OCI-LY1 (cell line): ENCODE data around the gene SMCO3.

Experiments
- H2AFZ ChIP-seq: fragments of 200-600 bp; sonication (generic), shearing (Covaris generic); 2 replicates; pipeline ENCODE4 v1.6.0; 2014; ENCODE audit warnings: antibody characterized with exemption, mild to moderate bottlenecking, low read length
- H3F3A ChIP-seq: fragments of 200-600 bp; sonication (generic), shearing (Covaris generic); 2 replicates; pipeline ENCODE4 v1.6.0; 2014; ENCODE audit warnings: mild to moderate bottlenecking, antibody characterized with exemption, low read length, moderate library complexity; ENCODE audit not compliant: insufficient read depth
- H3K27ac ChIP-seq: fragments of 200-600 bp; sonication (generic); 2 replicates; pipeline ENCODE4 v1.5.1; 2014; ENCODE audit warnings: low read length, mixed run types, mild to moderate bottlenecking, low read depth; ENCODE audit not compliant: poor library complexity, severe bottlenecking
- H3K27me3 ChIP-seq: fragments of 200-600 bp; sonication (generic); 2 replicates; pipeline ENCODE4 v1.6.0; 2014; ENCODE audit warnings: antibody characterized with exemption, mild to moderate bottlenecking, low read length, moderate library complexity; ENCODE audit not compliant: insufficient read depth
- H3K36me3 ChIP-seq: fragments of 200-600 bp; sonication (generic); 2 replicates; pipeline ENCODE4 v1.6.1; 2014; ENCODE audit warnings: mild to moderate bottlenecking, antibody characterized with exemption, low read length, moderate library complexity, mixed read lengths; ENCODE audit not compliant: insufficient read depth
- H3K4me1 ChIP-seq: fragments of 200-600 bp; sonication (generic); 2 replicates; pipeline ENCODE4 v1.5.1; 2014; ENCODE audit warnings: mild to moderate bottlenecking, low read length, moderate library complexity; ENCODE audit not compliant: insufficient read depth, severe bottlenecking
- H3K4me2 ChIP-seq: fragments of 200-600 bp; sonication (generic), shearing (Covaris generic); 2 replicates; pipeline ENCODE4 v1.6.1; 2014; ENCODE audit warnings: low read length
- H3K4me3 ChIP-seq: fragments of 200-600 bp; sonication (generic); 2 replicates; pipeline ENCODE4 v1.5.1; 2014; ENCODE audit warnings: low read length, low read depth, mild to moderate bottlenecking, mixed read lengths; ENCODE audit not compliant: poor library complexity, severe bottlenecking
- H3K79me2 ChIP-seq: fragments of 200-600 bp; shearing (Covaris generic); 2 replicates; pipeline ENCODE4 v1.6.1; 2016; ENCODE audit warnings: mixed run types, low read length, mixed read lengths; ENCODE audit not compliant: insufficient read depth
- H3K9ac ChIP-seq: fragments of 200-600 bp; sonication (generic), shearing (Covaris generic); 2 replicates; pipeline ENCODE4 v1.6.1; 2014; ENCODE audit warnings: mild to moderate bottlenecking, low read length, mixed read lengths
- H3K9me2 ChIP-seq: fragments of 200-600 bp; sonication (generic), shearing (Covaris generic); 2 replicates; pipeline ENCODE4 v1.6.1; 2014; ENCODE audit warnings: low read depth, mild to moderate bottlenecking, low read length, mixed read lengths
- H3K9me3 ChIP-seq: fragments of 200-600 bp; shearing (Covaris generic); 2 replicates; pipeline ENCODE4 v1.6.1; 2014; ENCODE audit warnings: low read length, mixed read lengths
- H4K20me1 ChIP-seq: fragments of 200-600 bp; sonication (generic), shearing (Covaris generic); 2 replicates; pipeline ENCODE4 v1.6.0; 2016; ENCODE audit warnings: mild to moderate bottlenecking, low read length; ENCODE audit not compliant: insufficient read depth
- CTCF ChIP-seq: fragments of 200-600 bp; sonication (generic), shearing (Covaris generic); IDR thresholded peaks from 2 replicates; pipeline ENCODE4 v1.5.1; 2017; ENCODE audit warnings: mild to moderate bottlenecking, antibody characterized with exemption, low read length, moderate library complexity, mixed read lengths
- EZH2 ChIP-seq: fragments of 200-600 bp; sonication (generic), shearing (Covaris generic); IDR thresholded peaks from 2 replicates; pipeline ENCODE4 v1.8.0; 2017; ENCODE audit warnings: borderline replicate concordance, mixed run types, mild to moderate bottlenecking, antibody characterized with exemption, low read length, moderate library complexity, mixed read lengths

The SMCO3 gene

GRCh38 chr12:14780859-14781258 lies 33.1 kb downstream of the SMCO3 start:
- Histone ChIP-seq H3K9me2 (no peaks in the 10 kb centered on the region), H3K9me3 (no peaks in the 10 kb centered on the region), H3F3A (no peaks in the 10 kb centered on the region; the same call in 1 of the 2 replicates), H4K20me1 (no peaks in the 10 kb centered on the region), H3K27ac (no peak overlapping the region), H3K4me1 (peaks cover 28% of the 10 kb centered on the region), H3K36me3 (peaks cover 11% of the 10 kb centered on the region), H3K4me2 (no peak overlapping the region), H3K79me2 (no peaks in the 10 kb centered on the region), H3K27me3 (no peaks in the 10 kb centered on the region), H3K4me3 (no peak overlapping the region), H3K9ac (no peak overlapping the region), H2AFZ (no peak overlapping the region)
- no peak for TF ChIP-seq EZH2
- TF ChIP-seq CTCF, result no peak

- no peaks in the 10 kb centered on the region for H3K79me2 ChIP-seq
- no peak overlapping the region for H3K27ac ChIP-seq
- H3K9ac ChIP-seq, result no peak overlapping the region
- H3K9me2 ChIP-seq, result no peaks in the 10 kb centered on the region
- peaks cover under 1% of the 10 kb centered on the region; the same call in 1 of the 2 replicates for H3K36me3 ChIP-seq
- H2AFZ ChIP-seq, result no peak overlapping the region
- H3K9me3 ChIP-seq, result no peaks in the 10 kb centered on the region
- no peaks in the 10 kb centered on the region for H3F3A ChIP-seq
- H3K4me2 ChIP-seq, result no peak overlapping the region
- no peaks in the 10 kb centered on the region for H3K27me3 ChIP-seq
- H3K4me3 ChIP-seq, result no peak overlapping the region
- peaks cover 38% of the 10 kb centered on the region for H3K4me1 ChIP-seq
- no peak for TF ChIP-seq CTCF
- TF ChIP-seq EZH2, result no peak
- no peaks in the 10 kb centered on the region for H4K20me1 ChIP-seq
Measured at GRCh38 chr12:14779834-14780233, 34.1 kb downstream of the SMCO3 start.

GRCh38 chr12:14777271-14777670 lies 36.7 kb downstream of the SMCO3 start:
- Histone ChIP-seq H3K4me3 (no peak overlapping the region), H3K9me3 (no peaks in the 10 kb centered on the region), H4K20me1 (no peaks in the 10 kb centered on the region), H3K9ac (no peak overlapping the region), H3K4me1 (peaks cover 40% of the 10 kb centered on the region), H3K9me2 (no peaks in the 10 kb centered on the region), H2AFZ (no peak overlapping the region), H3K4me2 (no peak overlapping the region), H3K27ac (no peak overlapping the region), H3K27me3 (no peaks in the 10 kb centered on the region), H3K79me2 (no peaks in the 10 kb centered on the region), H3F3A (no peaks in the 10 kb centered on the region), H3K36me3 (no peaks in the 10 kb centered on the region)
- TF ChIP-seq EZH2, result no peak
- no peak for TF ChIP-seq CTCF
